H7 (cell line): ENCODE data around the gene MCIDAS. TPM values are rescaled to one million over a fixed set of nuclear protein-coding genes. Genes with fewer than 3 reads are reported as not detected.
A peak's percentile ranks its signal among the peaks of the same experiment; 100 is the strongest.

Experiments
- DNase-seq: peaks from one replicate; pipeline ENCODE4 v3.0.0; 2012
- H3K27me3 ChIP-seq: 2 replicates; pipeline ENCODE4 v1.6.0; 2011; ENCODE audit warnings: mild to moderate bottlenecking, low read length; ENCODE audit not compliant: control insufficient read depth, insufficient read depth
- H3K36me3 ChIP-seq: replicated peaks from 2 replicates; pipeline ENCODE4 v1.5.1; 2011; ENCODE audit warnings: low read length; ENCODE audit not compliant: control insufficient read depth, insufficient read depth
- H3K4me3 ChIP-seq: 2 replicates; pipeline ENCODE4 v1.5.1; 2011; ENCODE audit warnings: low read depth, mild to moderate bottlenecking, control low read depth, low read length, moderate library complexity; ENCODE audit not compliant: insufficient read depth
- total RNA-seq: library from RNA; depleted of rRNA; stranded (reverse); fragments of >200 nt; shearing (Covaris generic); gene quantifications from 2 replicates; pipeline ENCODE4 v1.2.3, GENCODE V29; 2014; rRNA removed

MCIDAS gene
- total RNA-seq, result not detected in 2 replicates

- DNase-seq, result peak; percentile 96
- H3K27me3 ChIP-seq, result peaks cover 99% of the 10 kb centered on the region
- H3K36me3 ChIP-seq, result no peaks in the 10 kb centered on the region
These were observed at the start of gene MCIDAS for GRCh38 chr5:55226934-55227663. Gene MCIDAS, minus strand, starts transcription at chr5:55227315. Its CDS starts 177 bp downstream, at chr5:55227138.

GRCh38 chr5:55276771-55277170 lies 49.7 kb upstream of the MCIDAS start:
- no peak for DNase-seq
- H3K4me3 ChIP-seq, result no peak overlapping the region
- H3K27me3 ChIP-seq, result no peaks in the 10 kb centered on the region
- H3K36me3 ChIP-seq, result peaks cover 12% of the 10 kb centered on the region

More at GRCh38 chr5:55226934-55227663, at the start of gene MCIDAS:
- H3K4me3 ChIP-seq, result peak within 1 kb of the TSS; percentile 47

GRCh38 chr5:55258339-55258738 lies 31.2 kb upstream of the MCIDAS start:
- H3K36me3 ChIP-seq, result peaks cover 6% of the 10 kb centered on the region
- DNase-seq, result no peak
- H3K27me3 ChIP-seq, result no peaks in the 10 kb centered on the region
- H3K4me3 ChIP-seq, result no peak overlapping the region

- Histone ChIP-seq H3K27me3 (no peaks in the 10 kb centered on the region), H3K4me3 (no peak overlapping the region), H3K36me3 (peaks cover 5% of the 10 kb centered on the region)
- DNase-seq, result no peak
These were observed 27.7 kb upstream of the MCIDAS start for GRCh38 chr5:55254802-55255201.

- H3K36me3 ChIP-seq, result no peaks in the 10 kb centered on the region
- H3K27me3 ChIP-seq, result no peaks in the 10 kb centered on the region
- no peak overlapping the region for H3K4me3 ChIP-seq
- no peak for DNase-seq
These were observed 22.9 kb upstream of the MCIDAS start for GRCh38 chr5:55250064-55250463.

- Histone ChIP-seq H3K36me3 (no peaks in the 10 kb centered on the region), H3K27me3 (peaks cover 15% of the 10 kb centered on the region), H3K4me3 (no peak overlapping the region)
- DNase-seq, result no peak
These were observed 14.6 kb upstream of the MCIDAS start for GRCh38 chr5:55241746-55242145.

GRCh38 chr5:55236800-55237199 lies 9.7 kb upstream of the MCIDAS start:
- Histone ChIP-seq H3K36me3 (no peaks in the 10 kb centered on the region), H3K27me3 (peaks cover 57% of the 10 kb centered on the region), H3K4me3 (no peak overlapping the region)
- no peak for DNase-seq

- peak; percentile 49 for DNase-seq
- H3K36me3 ChIP-seq, result no peaks in the 10 kb centered on the region
- H3K27me3 ChIP-seq, result peaks cover 79% of the 10 kb centered on the region
- peak overlapping the region; percentile 45 for H3K4me3 ChIP-seq
These were observed 7.1 kb upstream of the MCIDAS start for GRCh38 chr5:55234121-55234700.

GRCh38 chr5:55232985-55233928 lies 6.1 kb upstream of the MCIDAS start, which contains the start of gene CCNO:
Gene CCNO, minus strand, starts transcription at chr5:55233608. Its CDS starts 85 bp downstream, at chr5:55233523.
- H3K4me3 ChIP-seq, result peak within 1 kb of the TSS; percentile 45
- H3K27me3 ChIP-seq, result peaks cover 89% of the 10 kb centered on the region
- peak; percentile 95 for DNase-seq
- H3K36me3 ChIP-seq, result no peaks in the 10 kb centered on the region

GRCh38 chr5:55232271-55232984 lies 5.3 kb upstream of the MCIDAS start:
- DNase-seq, result peak; percentile 84
- Histone ChIP-seq H3K27me3 (peaks cover 90% of the 10 kb centered on the region), H3K4me3 (peak overlapping the region; percentile 45), H3K36me3 (no peaks in the 10 kb centered on the region)

- H3K4me3 ChIP-seq, result peak overlapping the region; percentile 45; the same call in 1 of the 2 replicates
- no peaks in the 10 kb centered on the region for H3K36me3 ChIP-seq
- H3K27me3 ChIP-seq, result peaks cover 92% of the 10 kb centered on the region
- DNase-seq, result no peak
These were observed 4.8 kb upstream of the MCIDAS start for GRCh38 chr5:55231919-55232270.

GRCh38 chr5:55231029-55231918 lies 4.2 kb upstream of the MCIDAS start:
- H3K27me3 ChIP-seq, result peaks cover 94% of the 10 kb centered on the region
- no peaks in the 10 kb centered on the region for H3K36me3 ChIP-seq
- DNase-seq, result peak; percentile 63
- H3K4me3 ChIP-seq, result no peak overlapping the region; the same call in 1 of the 2 replicates

GRCh38 chr5:55230086-55230629 lies 3.0 kb upstream of the MCIDAS start:
- H3K4me3 ChIP-seq, result no peak overlapping the region
- peaks cover 99% of the 10 kb centered on the region for H3K27me3 ChIP-seq
- no peaks in the 10 kb centered on the region for H3K36me3 ChIP-seq
- DNase-seq, result no peak
